SKM-1 (cell line): ENCODE results near the gene C1orf159.

Experiments used
- DNase-seq: peaks from one replicate; lab custom pipeline; 2025; ENCODE audit not compliant: unreplicated experiment; lab: John Stamatoyannopoulos, UW

Gene C1orf159

DNA sequence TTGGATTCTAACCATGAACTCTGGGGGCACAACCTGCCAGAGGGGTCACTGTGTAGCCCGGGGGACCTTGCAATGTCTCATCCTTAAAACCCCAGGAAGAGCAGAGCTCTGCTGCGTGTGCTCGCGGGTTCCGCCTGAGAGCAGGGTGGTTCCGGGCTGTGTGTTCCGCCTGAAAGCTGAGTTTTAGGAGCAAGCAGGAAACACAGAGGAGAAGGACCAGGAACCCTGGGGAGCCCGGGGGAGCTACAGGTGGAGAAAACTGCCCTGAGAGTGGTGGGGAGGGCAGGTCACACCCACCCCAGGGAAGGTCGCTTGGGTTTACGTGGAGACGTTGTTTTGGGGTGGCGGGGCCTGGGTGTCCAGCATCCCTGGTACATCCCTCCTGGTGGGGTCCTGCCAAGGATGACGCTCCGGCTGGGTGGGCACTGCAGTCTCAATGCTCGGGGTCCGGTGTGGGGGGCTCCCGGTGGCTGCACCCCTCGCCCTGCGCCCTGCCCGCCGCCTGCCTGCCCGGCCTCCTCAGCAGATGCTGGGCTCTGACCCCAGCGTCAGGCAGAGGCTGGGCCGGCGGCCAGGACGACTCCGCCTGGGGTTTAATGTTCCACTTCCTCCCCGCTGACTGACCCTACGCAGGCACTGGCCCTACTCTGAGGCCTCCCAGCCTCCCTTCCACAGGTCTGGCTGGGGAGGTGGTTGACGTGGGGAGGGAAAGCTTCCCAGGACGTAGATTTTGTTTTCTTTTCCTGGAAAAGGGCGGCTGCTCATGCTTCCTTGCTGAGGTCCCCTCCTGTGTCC is 17.3 kb upstream of the C1orf159 start:
- DNase-seq = no peak

- no peak for DNase-seq
These were observed 16.4 kb upstream of the C1orf159 start for GRCh38 chr1:1132042-1132950.

DNA sequence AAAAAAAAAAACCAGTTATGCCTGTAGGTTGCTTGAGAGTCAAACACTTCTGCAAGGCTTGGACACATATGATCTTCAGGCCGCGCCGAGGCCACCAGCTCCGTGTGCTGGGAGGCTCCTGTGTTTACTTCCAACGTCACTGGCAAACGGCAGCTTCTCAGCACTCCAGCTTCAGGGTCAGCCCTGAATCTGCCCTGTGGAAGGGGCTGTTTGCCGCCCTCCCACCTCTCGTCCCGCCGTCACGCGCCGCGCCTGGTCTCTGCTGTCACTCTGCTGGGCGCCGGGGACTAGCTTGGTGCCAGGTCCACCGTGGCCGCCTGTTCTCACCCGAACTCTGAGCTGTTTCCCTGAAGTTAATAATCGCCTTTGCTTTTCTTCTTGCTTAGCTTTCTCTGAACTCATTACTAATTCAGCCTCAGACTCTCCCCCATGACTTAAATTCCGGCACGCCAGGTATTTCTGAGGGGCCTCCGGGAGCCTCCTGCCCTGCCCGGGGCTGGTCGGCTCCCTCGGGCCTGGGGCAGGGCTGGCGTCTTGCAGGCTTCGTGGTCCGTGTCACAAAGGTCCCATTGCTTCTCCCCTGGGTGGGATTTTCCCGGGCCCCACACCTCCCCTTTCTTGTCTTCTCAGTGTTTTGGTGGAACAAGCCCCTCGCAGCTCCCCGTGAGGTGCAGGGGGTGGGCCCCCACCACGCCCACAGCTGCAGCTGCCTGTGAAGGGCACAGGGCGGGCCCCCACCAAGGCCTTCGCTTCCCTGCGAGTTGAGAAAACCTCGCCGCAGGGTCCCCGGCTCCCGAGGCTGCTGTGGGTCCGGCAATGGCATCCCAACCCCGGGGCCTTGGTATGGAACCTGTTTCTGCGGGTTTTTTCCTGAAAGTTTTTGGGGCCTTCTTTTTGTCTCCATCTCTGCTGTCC is 14.6 kb upstream of the C1orf159 start:
- no peak for DNase-seq

GRCh38 chr1:1129381-1129821 is 13.5 kb upstream of the C1orf159 start:
- DNase-seq = no peak

GRCh38 chr1:1128454-1129139 is 12.7 kb upstream of the C1orf159 start:
- no peak for DNase-seq

GRCh38 chr1:1127551-1128451 is 11.9 kb upstream of the C1orf159 start:
- DNase-seq = no peak

- DNase-seq = no peak
These were observed 10.1 kb upstream of the C1orf159 start for GRCh38 chr1:1125945-1126344.

DNA sequence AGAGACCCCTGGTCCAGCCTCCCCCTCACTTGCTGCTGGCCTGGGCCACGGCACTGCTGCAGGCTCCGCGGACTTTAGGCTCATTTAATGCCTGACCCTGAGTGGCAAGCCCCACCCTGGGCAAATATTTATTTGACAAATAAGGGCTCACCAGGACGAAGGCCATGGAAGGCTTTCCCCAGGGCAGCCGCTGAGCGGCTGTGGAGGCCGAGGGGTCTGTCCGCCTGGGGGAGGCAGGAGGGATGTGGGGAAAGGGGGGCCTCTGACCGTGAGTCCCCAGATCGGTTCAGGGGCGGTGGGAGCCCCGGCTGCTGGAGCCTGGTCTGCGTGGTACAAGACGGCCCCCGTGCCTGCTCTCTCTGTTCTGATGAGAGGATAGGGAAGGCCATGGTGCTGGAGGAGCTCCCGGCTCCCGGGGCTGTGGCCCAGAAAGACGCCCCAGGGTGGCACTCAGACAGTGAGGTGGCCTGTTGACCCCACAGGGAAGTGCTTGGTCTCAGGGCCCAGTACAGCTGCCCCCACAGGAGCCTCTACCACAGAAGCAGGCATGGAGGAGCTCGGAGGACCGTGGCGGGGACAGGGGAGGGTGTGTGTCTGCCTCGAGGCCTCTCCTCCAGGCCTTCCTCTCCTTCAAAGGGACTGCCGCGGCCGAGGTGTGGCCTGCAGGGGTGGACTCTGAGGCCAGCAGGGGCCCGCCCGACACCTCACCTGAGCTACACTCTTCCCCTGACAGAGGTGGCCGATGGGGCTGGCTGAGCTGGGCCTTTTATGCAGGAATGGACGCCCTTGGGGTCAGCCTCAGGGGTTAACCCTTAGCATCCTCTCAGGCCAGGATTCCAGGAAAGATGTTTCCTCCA is 9.1 kb upstream of the C1orf159 start:
- DNase-seq = no peak

DNA sequence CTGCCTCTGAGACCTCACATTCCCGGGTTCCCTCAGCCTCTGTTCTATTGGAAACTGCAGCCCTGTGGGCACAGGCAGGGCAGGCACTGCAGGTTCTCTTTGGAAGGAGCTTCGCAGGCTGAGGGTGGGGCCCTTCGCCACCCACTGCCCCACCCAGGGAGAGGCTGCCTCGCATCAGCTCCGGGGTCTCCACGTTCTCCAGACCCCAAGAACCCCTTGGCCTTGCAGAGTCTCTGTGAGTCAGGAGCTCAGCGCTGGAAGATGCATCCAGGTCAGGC is 8.6 kb upstream of the C1orf159 start:
- DNase-seq = no peak

- DNase-seq = no peak
These were observed 8.0 kb upstream of the C1orf159 start for GRCh38 chr1:1123581-1124507.

GRCh38 chr1:1122981-1123480 is 7.1 kb upstream of the C1orf159 start:
- no peak for DNase-seq

GRCh38 chr1:1122078-1122811 is 6.4 kb upstream of the C1orf159 start:
- DNase-seq = peak; percentile 2

DNA sequence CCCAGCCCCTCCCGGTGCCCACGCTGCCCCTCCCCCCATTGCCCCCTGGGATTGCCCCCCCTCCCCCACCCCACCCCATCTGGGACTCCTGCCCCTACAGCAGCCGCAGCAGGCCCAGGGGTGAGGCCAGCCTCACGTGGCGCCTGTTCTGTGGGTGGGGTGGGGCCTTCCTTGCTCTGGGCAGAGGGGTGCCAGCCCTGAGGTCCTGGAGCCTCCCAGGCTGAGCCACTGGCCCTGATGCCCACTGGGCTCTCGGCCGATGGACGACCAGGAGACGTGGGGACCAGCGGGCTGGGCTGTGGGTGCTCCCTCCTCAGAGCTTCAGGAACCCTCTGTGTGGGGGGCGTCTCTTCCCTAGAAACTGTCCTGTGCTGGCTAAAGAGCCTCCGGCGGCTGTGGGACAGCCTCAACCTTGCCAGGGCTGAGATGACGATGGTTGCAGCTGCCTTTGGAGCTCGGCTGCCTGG is 5.8 kb upstream of the C1orf159 start:
- no peak for DNase-seq

DNA sequence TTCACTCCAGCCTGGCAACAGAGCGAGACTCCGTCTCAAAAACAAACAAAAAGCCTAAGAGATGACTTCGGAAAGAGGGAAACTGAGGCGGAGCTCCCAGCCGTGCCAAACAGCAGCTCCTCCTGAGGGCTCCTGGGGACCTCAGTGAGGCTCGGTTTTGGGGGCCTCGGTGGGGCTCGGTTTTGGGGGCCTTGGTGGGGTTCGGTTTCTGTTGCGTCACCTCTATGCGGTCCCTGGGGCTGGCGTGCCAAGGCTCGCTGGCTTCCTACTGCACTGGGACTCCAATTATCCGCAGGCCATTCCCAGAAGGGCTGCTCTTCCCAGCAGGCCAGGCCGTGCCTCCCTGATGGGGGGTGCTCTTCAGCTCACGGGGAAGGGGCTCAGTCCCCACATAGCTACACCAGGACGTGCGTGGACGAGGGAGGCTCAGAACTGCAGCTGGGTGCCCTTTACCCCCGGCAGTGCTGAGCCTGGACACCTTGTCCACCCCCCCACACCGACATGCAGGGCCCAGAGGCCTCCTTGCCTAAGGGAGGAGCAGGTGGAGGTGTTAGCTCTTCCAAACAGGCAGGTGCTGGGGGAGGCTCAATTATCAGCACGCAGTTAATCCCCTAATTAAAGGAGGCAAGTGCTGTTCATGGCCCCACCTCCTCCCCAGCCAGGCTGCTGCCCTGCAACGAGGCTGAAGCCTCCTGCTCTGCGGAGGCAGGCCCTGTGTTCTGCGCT is 5.1 kb upstream of the C1orf159 start:
- no peak for DNase-seq

GRCh38 chr1:1120096-1120495 is 4.2 kb upstream of the C1orf159 start:
- no peak for DNase-seq

DNA sequence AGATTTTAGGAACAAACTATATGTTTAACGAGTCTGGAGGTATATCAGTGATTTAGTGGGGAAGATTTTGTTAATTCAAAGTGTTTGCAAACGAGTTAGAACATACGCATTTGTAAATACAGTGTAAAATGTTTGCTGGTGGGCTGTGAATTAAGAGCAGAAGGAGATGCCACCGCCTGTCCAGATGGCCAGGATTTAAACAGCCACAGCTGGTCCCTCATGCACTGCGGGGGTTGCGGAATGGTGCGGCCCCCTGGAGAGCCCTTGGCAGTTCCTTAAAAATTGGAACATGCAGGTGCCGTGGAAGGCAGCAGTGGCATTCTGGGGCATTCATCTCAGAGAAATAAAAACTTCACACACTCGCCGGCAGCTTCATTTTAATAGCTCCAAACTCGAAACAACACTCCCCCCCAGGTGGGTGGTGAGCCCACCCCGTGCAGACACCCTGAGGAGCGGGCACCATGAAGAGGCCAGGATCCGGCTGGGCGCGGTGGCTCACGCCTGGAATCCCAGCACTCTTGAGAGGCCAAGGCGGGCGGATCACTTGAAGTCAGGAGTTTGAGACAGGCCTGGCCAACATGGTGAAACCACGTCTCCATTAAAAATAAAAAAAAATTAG is 3.5 kb upstream of the C1orf159 start:
- no peak for DNase-seq
